Cardiac muscle cell (in vitro differentiated cells and primary cell): ENCODE results near the gene DNAH11. TPM values are rescaled to one million over a fixed set of nuclear protein-coding genes. Genes with fewer than 3 reads are reported as not detected.

Experiments
- DNase-seq, 2 donors: peaks; one replicate each; pipeline versions ENCODE4 v3.0.0 to v3.0.0-alpha.2; 2010 to 2017; ENCODE audit warnings: low read depth in 1 of 2, low spot score in 1 of 2
- H3K27ac ChIP-seq: fragments of 200-600 bp; sonication (generic); 2 replicates; pipeline ENCODE4 v1.5.1; 2016
- H3K27me3 ChIP-seq: fragments of 200-600 bp; sonication (generic); 2 replicates; pipeline ENCODE4 v1.6.0; 2016; ENCODE audit warnings: control low read depth
- H3K36me3 ChIP-seq: fragments of 200-600 bp; sonication (generic); 2 replicates; pipeline ENCODE4 v1.5.1; 2016; ENCODE audit warnings: control low read depth
- H3K4me1 ChIP-seq: fragments of 200-600 bp; sonication (generic); 2 replicates; pipeline ENCODE4 v1.8.1; 2017; ENCODE audit warnings: low read depth, mild to moderate bottlenecking, mixed run types
- H3K4me3 ChIP-seq: fragments of 200-600 bp; sonication (generic); 2 replicates; pipeline ENCODE4 v1.5.1; 2016; ENCODE audit warnings: mild to moderate bottlenecking
- H3K9me3 ChIP-seq: fragments of 200-600 bp; sonication (generic); 2 replicates; pipeline ENCODE4 v1.5.1; 2017; ENCODE audit warnings: low read depth, mild to moderate bottlenecking, control low read depth
- CTCF ChIP-seq: IDR thresholded peaks from 2 replicates; pipeline ENCODE4 v1.5.1; 2012; ENCODE audit warnings: low read depth, mild to moderate bottlenecking, low read length
- polyA plus RNA-seq: library from polyadenylated mRNA; unstranded; fragments of >200 nt; fragmentation: Nextera tagmentation; extraction: Ambion mirVana; gene quantifications from 2 replicates; pipeline ENCODE4 v1.2.1, GENCODE V29; 2016
- total RNA-seq: library from RNA; depleted of rRNA; stranded (reverse); fragments of >200 nt; gene quantifications from 2 replicates; pipeline ENCODE4 v1.2.3, GENCODE V29; 2016

The DNAH11 gene
- total RNA-seq (0.46 and 0.60 TPM in 2 replicates), polyA plus RNA-seq (0.55 and 1.9 TPM in 2 replicates)

- H3K4me1 ChIP-seq = no peaks in the 10 kb centered on the region
- H3K27me3 ChIP-seq = peaks cover 78% of the 10 kb centered on the region
- H3K36me3 ChIP-seq = no peaks in the 10 kb centered on the region
- no peak for TF ChIP-seq CTCF
- DNase-seq = peak; percentile 30 to 77
- peak within 1 kb of the TSS; percentile 41 for H3K4me3 ChIP-seq
- no peak within 1 kb of the TSS for H3K27ac ChIP-seq
- H3K9me3 ChIP-seq = no peaks in the 10 kb centered on the region
These were observed at the start of gene DNAH11 for GRCh38 chr7:21542891-21543527. TSS of gene DNAH11 (plus strand) at chr7:21543039. CDS start at chr7:21543246, 207 bp downstream.

- Histone ChIP-seq H3K4me1 (no peaks in the 10 kb centered on the region), H3K27ac (no peak overlapping the region), H3K9me3 (peaks cover 5% of the 10 kb centered on the region), H3K36me3 (no peaks in the 10 kb centered on the region), H3K4me3 (no peak overlapping the region), H3K27me3 (no peaks in the 10 kb centered on the region)
- TF ChIP-seq CTCF = no peak
- DNase-seq = no peak
These were observed 47.1 kb upstream of the DNAH11 start for GRCh38 chr7:21495731-21496130.

- Histone ChIP-seq H3K36me3 (no peaks in the 10 kb centered on the region), H3K4me1 (no peaks in the 10 kb centered on the region)
- peak in 1 of 2 donors; percentile 46 for DNase-seq
These were observed 45.8 kb upstream of the DNAH11 start for GRCh38 chr7:21497072-21497471.

GRCh38 chr7:21500117-21500832 is 42.6 kb upstream of the DNAH11 start:
- no peaks in the 10 kb centered on the region for H3K36me3 ChIP-seq
- no peak overlapping the region for H3K27ac ChIP-seq
- H3K9me3 ChIP-seq = no peaks in the 10 kb centered on the region
- no peaks in the 10 kb centered on the region for H3K27me3 ChIP-seq
- H3K4me1 ChIP-seq = no peaks in the 10 kb centered on the region
- H3K4me3 ChIP-seq = no peak overlapping the region
- no peak for TF ChIP-seq CTCF
- DNase-seq = peak in 1 of 2 donors; percentile 3

More at GRCh38 chr7:21497072-21497471, 45.8 kb upstream of the DNAH11 start:
- H3K9me3 ChIP-seq = peaks cover 5% of the 10 kb centered on the region
- no peak overlapping the region for H3K27ac ChIP-seq
- TF ChIP-seq CTCF = peak; percentile 49
- no peak overlapping the region for H3K4me3 ChIP-seq
- H3K27me3 ChIP-seq = no peaks in the 10 kb centered on the region

GRCh38 chr7:21504021-21504420 is 38.8 kb upstream of the DNAH11 start:
- no peak overlapping the region for H3K4me3 ChIP-seq
- no peaks in the 10 kb centered on the region for H3K27me3 ChIP-seq
- no peaks in the 10 kb centered on the region for H3K9me3 ChIP-seq
- H3K4me1 ChIP-seq = no peaks in the 10 kb centered on the region
- DNase-seq = no peak
- no peak overlapping the region for H3K27ac ChIP-seq
- no peaks in the 10 kb centered on the region for H3K36me3 ChIP-seq
- no peak for TF ChIP-seq CTCF
